Mesenchymal stem cell (in vitro differentiated cells and primary cell): Measurements from ENCODE around the gene CPA1.

ENCODE experiments used
- DNase-seq: peaks from one replicate; pipeline ENCODE4 v3.0.0-alpha.2; 2013
- H2AFZ ChIP-seq: one replicate; pipeline ENCODE4 v1.6.1; 2013; ENCODE audit warnings: low read depth, mild to moderate bottlenecking, control low read depth, inconsistent platforms, low read length, moderate library complexity
- H2AK5ac ChIP-seq: 2 replicates; pipeline ENCODE4 v1.6.1; 2013; ENCODE audit warnings: low read length, moderate library complexity, mild to moderate bottlenecking, inconsistent platforms; ENCODE audit not compliant: severe bottlenecking
- H2BK120ac ChIP-seq: one replicate; pipeline ENCODE4 v1.6.1; 2013; ENCODE audit warnings: low read depth, mild to moderate bottlenecking, inconsistent platforms, low read length, moderate library complexity
- H2BK12ac ChIP-seq, 2 experiments: one replicate each; pipeline ENCODE4 v1.6.1; 2013; ENCODE audit warnings: inconsistent platforms in 2 of 2, low read length in 2 of 2, mild to moderate bottlenecking in 2 of 2, moderate library complexity in 2 of 2, control low read depth in 1 of 2
- H2BK15ac ChIP-seq: one replicate; pipeline ENCODE4 v1.6.1; 2013; ENCODE audit warnings: mild to moderate bottlenecking, low read depth, inconsistent platforms; ENCODE audit not compliant: poor library complexity, severe bottlenecking
- H2BK5ac ChIP-seq: 2 replicates; pipeline ENCODE4 v1.6.1; 2013; ENCODE audit warnings: low read depth, mild to moderate bottlenecking, low read length, control low read depth, inconsistent platforms; ENCODE audit not compliant: poor library complexity, severe bottlenecking
- H3K14ac ChIP-seq, 2 experiments: one replicate each; pipeline ENCODE4 v1.6.1; 2013; ENCODE audit warnings: inconsistent platforms in 2 of 2, low read length in 2 of 2, control low read depth in 1 of 2, mild to moderate bottlenecking in 1 of 2, moderate library complexity in 1 of 2
- H3K18ac ChIP-seq, 2 experiments: one replicate each; pipeline ENCODE4 v1.6.1; 2013; ENCODE audit warnings: inconsistent platforms in 2 of 2, low read length in 2 of 2, control low read depth in 1 of 2, low read depth in 1 of 2, mild to moderate bottlenecking in 1 of 2
- H3K23ac ChIP-seq, 2 experiments: one replicate each; pipeline ENCODE4 v1.6.1; 2013; ENCODE audit warnings: inconsistent platforms in 2 of 2, low read length in 2 of 2, mild to moderate bottlenecking in 2 of 2, moderate library complexity in 2 of 2, control low read depth in 1 of 2
- H3K27ac ChIP-seq: 2 replicates; pipeline ENCODE4 v1.5.1; 2013; ENCODE audit warnings: mild to moderate bottlenecking, moderate library complexity, low read length, control low read depth, inconsistent platforms; ENCODE audit not compliant: poor library complexity, severe bottlenecking
- H3K27me3 ChIP-seq, 2 experiments: 2 replicates each; pipeline versions ENCODE4 v1.6.1 to v1.7.0; 2013; ENCODE audit warnings: low read length in 2 of 2, mild to moderate bottlenecking in 2 of 2, moderate library complexity in 2 of 2, control low read depth in 1 of 2, inconsistent platforms in 1 of 2; ENCODE audit not compliant: control insufficient read depth in 1 of 2, insufficient read depth in 1 of 2
- H3K36me3 ChIP-seq, 2 experiments: 2 replicates each; pipeline versions ENCODE4 v1.6.1 to v1.7.0; 2013; ENCODE audit warnings: low read length in 2 of 2, control low read depth in 1 of 2, inconsistent platforms in 1 of 2, low read depth in 1 of 2, mild to moderate bottlenecking in 1 of 2; ENCODE audit not compliant: insufficient read depth in 2 of 2, control insufficient read depth in 1 of 2
- H3K4ac ChIP-seq, 2 experiments: one replicate each; pipeline ENCODE4 v1.6.1; 2013; ENCODE audit warnings: inconsistent platforms in 2 of 2, low read length in 2 of 2, mild to moderate bottlenecking in 2 of 2, moderate library complexity in 2 of 2, control low read depth in 1 of 2, low read depth in 1 of 2
- H3K4me1 ChIP-seq: 2 replicates; pipeline ENCODE4 v1.6.1; 2013; ENCODE audit warnings: low read depth, low read length, control low read depth; ENCODE audit not compliant: control insufficient read depth, insufficient read depth
- H3K4me2 ChIP-seq: 2 replicates; pipeline ENCODE4 v1.6.1; 2013; ENCODE audit warnings: low read length, mild to moderate bottlenecking, inconsistent platforms; ENCODE audit not compliant: poor library complexity, severe bottlenecking
- H3K4me3 ChIP-seq, 2 experiments: 2 replicates each; pipeline versions ENCODE4 v1.5.1 to v1.7.0; 2013; ENCODE audit warnings: low read length in 2 of 2, mild to moderate bottlenecking in 2 of 2, control low read depth in 1 of 2, low read depth in 1 of 2; ENCODE audit not compliant: insufficient read depth in 1 of 2
- H3K79me1 ChIP-seq: replicated peaks from 2 replicates; pipeline ENCODE4 v1.6.1; 2013; ENCODE audit warnings: mild to moderate bottlenecking, control low read depth, low read length, inconsistent platforms; ENCODE audit not compliant: poor library complexity, severe bottlenecking
- H3K9ac ChIP-seq: 2 replicates; pipeline ENCODE4 v1.7.0; 2013; ENCODE audit warnings: mild to moderate bottlenecking, low read length, moderate library complexity
- H3K9me3 ChIP-seq: 2 replicates; pipeline ENCODE4 v1.7.0; 2013; ENCODE audit warnings: mild to moderate bottlenecking, low read length; ENCODE audit not compliant: control insufficient read depth
- H4K8ac ChIP-seq: one replicate; pipeline ENCODE4 v1.6.1; 2013; ENCODE audit warnings: inconsistent platforms, mild to moderate bottlenecking, low read length, moderate library complexity
- H4K91ac ChIP-seq: one replicate; pipeline ENCODE4 v1.6.1; 2013; ENCODE audit warnings: mild to moderate bottlenecking, low read length, inconsistent platforms
- WGBS: methylation state at CpG from one replicate; pipeline ENCODE4 v1.1.7; 2013; ENCODE audit warnings: mixed read lengths; 5-methylcytosine and 5-hydroxymethylcytosine counted together

Gene CPA1

GRCh38 chr7:130381468-130382312, 1.4 kb downstream of the CPA1 start:
- no peak overlapping the region for H3K23ac ChIP-seq
- no peak overlapping the region for H3K4me2 ChIP-seq
- peak overlapping the region; percentile 46 for H2AK5ac ChIP-seq
- no peak overlapping the region for H3K9ac ChIP-seq
- H3K27ac ChIP-seq: no peak overlapping the region
- H3K4me1 ChIP-seq: peaks cover 23% of the 10 kb centered on the region
- H2BK15ac ChIP-seq: peak overlapping the region; percentile 62
- peak overlapping the region; percentile 44 to 79 for H2BK12ac ChIP-seq
- 96% methylated on average over 41 of the region's 41 CpGs for WGBS
- peak overlapping the region; percentile 52 for H4K91ac ChIP-seq
- DNase-seq: no peak
- peak overlapping the region; percentile 71 for H2BK120ac ChIP-seq
- no peak overlapping the region for H3K4me3 ChIP-seq
- peaks cover 0 to 5% of the 10 kb centered on the region in 2 experiments for H3K36me3 ChIP-seq
- H3K9me3 ChIP-seq: no peaks in the 10 kb centered on the region
- peak overlapping the region in 1 of 2 experiments; percentile 50 for H3K4ac ChIP-seq
- H3K18ac ChIP-seq: peak overlapping the region; percentile 49 to 67
- H3K79me1 ChIP-seq: no peaks in the 10 kb centered on the region
- H3K27me3 ChIP-seq: peaks cover 0 to 5% of the 10 kb centered on the region in 2 experiments
- no peak overlapping the region for H4K8ac ChIP-seq
- H2BK5ac ChIP-seq: no peak overlapping the region
- H2AFZ ChIP-seq: no peak overlapping the region
- peak overlapping the region in 1 of 2 experiments; percentile 23 for H3K14ac ChIP-seq

GRCh38 chr7:130383187-130383980, 3.1 kb downstream of the CPA1 start:
- Histone ChIP-seq H2AK5ac (peak overlapping the region; percentile 83), H2BK120ac (peak overlapping the region; percentile 7), H3K18ac (peak overlapping the region in 1 of 2 experiments; percentile 19), H3K4ac (no peak overlapping the region), H3K14ac (no peak overlapping the region), H3K36me3 (peaks cover 0 to 5% of the 10 kb centered on the region in 2 experiments), H4K91ac (peak overlapping the region; percentile 23), H4K8ac (no peak overlapping the region), H2BK15ac (peak overlapping the region; percentile 82), H2BK5ac (no peak overlapping the region), H3K4me1 (peaks cover 32% of the 10 kb centered on the region), H3K27me3 (peaks cover 0 to 5% of the 10 kb centered on the region in 2 experiments), H3K79me1 (no peaks in the 10 kb centered on the region), H3K4me2 (no peak overlapping the region), H3K4me3 (no peak overlapping the region), H3K27ac (no peak overlapping the region), H3K9me3 (no peaks in the 10 kb centered on the region), H2AFZ (no peak overlapping the region), H3K9ac (no peak overlapping the region), H3K23ac (no peak overlapping the region), H2BK12ac (peak overlapping the region in 1 of 2 experiments; percentile 23)
- WGBS: 96% methylated on average over 18 of the region's 18 CpGs
- DNase-seq: no peak

GRCh38 chr7:130384371-130384801, 4.1 kb downstream of the CPA1 start:
- Histone ChIP-seq H2BK15ac (no peak overlapping the region), H3K27me3 (peaks cover 0 to 5% of the 10 kb centered on the region in 2 experiments), H3K27ac (no peak overlapping the region), H2BK12ac (peak overlapping the region; percentile 28 to 49), H4K8ac (no peak overlapping the region), H3K79me1 (no peaks in the 10 kb centered on the region), H2AK5ac (peak overlapping the region; percentile 77), H2AFZ (no peak overlapping the region), H2BK5ac (no peak overlapping the region), H3K9me3 (no peaks in the 10 kb centered on the region), H3K23ac (no peak overlapping the region), H3K14ac (no peak overlapping the region), H3K4me1 (peaks cover 33% of the 10 kb centered on the region), H3K4me3 (no peak overlapping the region), H3K4ac (peak overlapping the region in 1 of 2 experiments; percentile 52), H3K4me2 (no peak overlapping the region), H3K9ac (no peak overlapping the region), H3K36me3 (peaks cover 0 to 5% of the 10 kb centered on the region in 2 experiments), H4K91ac (peak overlapping the region; percentile 57), H3K18ac (no peak overlapping the region), H2BK120ac (no peak overlapping the region)
- 96% methylated on average over 10 of the region's 10 CpGs for WGBS
- DNase-seq: no peak
